ENCODE measurements around the gene CLEC14A.

The CLEC14A gene, protein sequence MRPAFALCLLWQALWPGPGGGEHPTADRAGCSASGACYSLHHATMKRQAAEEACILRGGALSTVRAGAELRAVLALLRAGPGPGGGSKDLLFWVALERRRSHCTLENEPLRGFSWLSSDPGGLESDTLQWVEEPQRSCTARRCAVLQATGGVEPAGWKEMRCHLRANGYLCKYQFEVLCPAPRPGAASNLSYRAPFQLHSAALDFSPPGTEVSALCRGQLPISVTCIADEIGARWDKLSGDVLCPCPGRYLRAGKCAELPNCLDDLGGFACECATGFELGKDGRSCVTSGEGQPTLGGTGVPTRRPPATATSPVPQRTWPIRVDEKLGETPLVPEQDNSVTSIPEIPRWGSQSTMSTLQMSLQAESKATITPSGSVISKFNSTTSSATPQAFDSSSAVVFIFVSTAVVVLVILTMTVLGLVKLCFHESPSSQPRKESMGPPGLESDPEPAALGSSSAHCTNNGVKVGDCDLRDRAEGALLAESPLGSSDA

DNA sequence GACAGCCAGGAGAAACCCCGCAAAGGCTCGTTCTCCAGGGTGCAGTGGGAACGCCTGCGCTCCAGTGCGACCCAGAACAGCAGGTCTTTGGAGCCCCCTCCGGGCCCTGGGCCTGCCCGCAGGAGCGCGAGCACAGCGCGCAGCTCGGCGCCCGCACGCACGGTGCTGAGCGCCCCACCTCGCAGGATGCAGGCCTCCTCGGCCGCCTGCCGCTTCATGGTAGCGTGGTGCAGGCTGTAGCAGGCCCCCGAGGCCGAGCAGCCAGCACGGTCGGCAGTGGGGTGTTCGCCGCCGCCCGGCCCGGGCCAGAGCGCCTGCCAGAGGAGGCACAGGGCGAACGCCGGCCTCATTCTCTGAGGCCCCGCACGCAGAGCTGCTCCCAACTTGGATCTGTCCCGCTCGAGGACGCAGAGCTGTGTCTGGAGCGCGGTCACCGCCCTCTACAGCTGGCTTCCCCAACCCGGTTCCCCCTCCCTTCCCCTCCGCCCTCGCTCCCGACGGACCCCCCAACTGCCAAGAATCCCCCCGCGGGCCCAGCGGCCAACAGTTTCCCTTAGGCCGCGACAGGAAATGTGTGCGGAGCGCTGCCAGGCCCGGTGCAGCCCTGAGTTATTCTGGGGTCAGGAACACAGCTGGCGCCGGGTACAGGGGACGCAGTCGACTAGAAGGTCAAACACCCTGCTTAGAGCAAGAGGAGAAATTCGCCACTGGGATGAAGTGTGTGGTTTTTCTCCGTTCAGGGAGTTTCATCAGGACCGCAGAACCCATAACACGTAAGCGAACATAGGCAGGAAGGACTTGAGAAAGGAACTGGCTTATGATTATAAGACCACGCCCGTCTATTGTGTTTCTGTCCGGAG is at the start of gene CLEC14A:
Gene CLEC14A (minus strand): TSS at position 421 of the 860 bp plus-strand sequence. CDS start 71 bp downstream, at position 350.
- DNase-seq (ENCODE audit: low read depth) = no peak

GRCh38 chr14:38302966-38303365 is 47.1 kb upstream of the CLEC14A start:
- no peak for DNase-seq (ENCODE audit: low read depth)

DNA sequence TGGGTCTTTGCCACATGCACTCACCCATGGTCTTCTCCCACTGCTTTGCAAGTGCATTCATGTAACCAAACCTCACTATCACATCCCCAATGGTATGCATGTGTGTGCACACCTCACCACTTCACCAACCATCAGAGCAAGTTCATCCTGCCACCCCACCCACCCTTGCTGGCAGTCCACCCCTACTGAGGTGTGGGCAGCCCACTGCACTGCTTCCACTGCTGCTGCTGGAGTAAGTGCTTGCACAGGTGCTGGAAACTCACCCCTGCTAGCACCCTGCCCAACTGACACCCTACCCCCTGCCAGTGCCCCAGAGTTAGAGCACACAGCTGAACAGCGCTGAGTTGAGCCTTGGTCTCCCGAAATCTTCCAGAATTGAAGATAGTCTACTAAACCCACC is 46.1 kb upstream of the CLEC14A start:
- no peak for DNase-seq (ENCODE audit: low read depth)

DNA sequence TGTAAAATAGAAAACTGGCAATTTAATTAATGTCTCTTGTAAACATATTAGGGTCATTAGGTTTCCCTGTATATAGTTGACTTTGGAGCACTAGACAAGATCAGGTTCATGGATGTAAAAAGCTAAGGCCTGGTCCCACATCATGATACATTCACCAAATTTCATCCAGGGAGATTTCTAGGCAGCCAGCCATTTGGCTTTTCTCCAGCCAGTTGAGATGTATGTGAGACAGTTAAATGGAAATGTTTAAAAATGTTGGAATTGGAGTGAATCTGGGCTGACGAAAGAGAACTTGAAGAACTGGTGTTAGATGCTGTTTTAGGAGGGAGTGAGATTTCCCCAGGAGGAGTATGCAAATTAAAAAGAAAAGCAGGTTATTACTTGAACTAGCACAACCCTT is 41.8 kb upstream of the CLEC14A start:
- DNase-seq (ENCODE audit: low read depth) = no peak

DNA sequence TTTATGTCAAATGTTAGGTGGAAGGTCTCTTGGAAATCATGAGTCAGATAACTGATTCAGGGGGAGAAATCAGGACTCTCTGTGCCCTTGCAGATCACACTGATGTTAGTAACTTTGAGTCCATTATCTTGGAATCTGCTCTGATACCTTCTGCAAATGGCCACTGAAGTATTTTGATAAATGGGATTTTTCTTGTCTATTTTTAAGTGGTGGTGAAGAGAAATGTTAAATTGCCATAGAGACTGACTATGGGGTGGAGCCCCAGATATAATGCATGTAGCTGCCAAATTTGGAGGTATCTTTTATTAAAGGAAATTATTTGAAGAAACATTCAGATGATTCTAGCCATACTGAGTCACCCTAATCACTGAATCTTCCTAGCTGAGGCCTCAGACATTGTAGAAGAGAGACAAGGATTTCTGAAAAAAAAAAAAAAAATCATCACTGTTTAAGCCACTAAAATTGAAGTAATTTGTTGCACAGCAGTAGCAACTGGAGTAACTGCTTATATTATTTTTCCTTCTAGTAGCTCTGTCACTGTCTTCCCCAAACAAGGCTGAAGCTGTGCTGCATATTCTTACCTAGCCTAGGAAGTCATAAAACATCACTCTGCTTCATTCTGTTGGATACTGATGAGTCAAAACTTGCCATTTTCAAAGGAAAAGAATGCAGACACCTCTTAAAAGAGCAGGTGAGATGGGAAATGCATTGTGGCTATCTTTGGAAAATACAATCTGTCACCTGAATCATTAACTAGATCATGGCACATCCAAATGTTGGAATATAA is 36.0 kb upstream of the CLEC14A start:
- DNase-seq (ENCODE audit: low read depth) = no peak

DNA sequence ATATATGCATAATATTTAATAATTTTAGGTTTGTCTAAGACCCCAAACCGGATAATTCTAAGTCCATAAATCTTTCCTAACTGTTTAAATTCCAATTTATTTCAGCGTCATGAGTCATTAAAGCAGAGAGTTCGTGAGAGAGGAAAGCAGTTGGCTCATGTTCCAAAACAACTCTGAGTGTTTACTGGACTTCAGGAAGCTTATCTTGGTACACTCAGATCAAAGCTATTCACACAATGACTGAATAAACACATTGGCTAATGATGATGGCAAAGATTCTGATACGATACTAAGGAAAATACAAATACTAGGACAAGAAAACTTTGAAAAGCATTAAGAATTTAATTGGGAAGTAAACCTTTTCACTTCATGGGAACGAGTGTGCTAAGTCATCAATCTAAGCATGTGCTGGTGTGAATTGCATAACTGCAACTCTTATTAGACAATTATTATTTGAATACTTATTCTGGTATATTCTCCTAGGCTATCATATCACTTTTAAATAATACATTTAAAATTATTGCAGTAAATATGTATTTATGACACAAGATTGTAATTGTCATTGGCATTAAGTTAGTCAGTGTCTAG is 34.8 kb upstream of the CLEC14A start:
- no peak for DNase-seq (ENCODE audit: low read depth)

- no peak for DNase-seq (ENCODE audit: low read depth)
These were observed 30.6 kb upstream of the CLEC14A start for GRCh38 chr14:38286452-38286851.

GRCh38 chr14:38285962-38286361 is 30.1 kb upstream of the CLEC14A start:
- DNase-seq (ENCODE audit: low read depth) = no peak

- DNase-seq (ENCODE audit: low read depth) = no peak
These were observed 27.0 kb upstream of the CLEC14A start for GRCh38 chr14:38282936-38283335.

- no peak for DNase-seq (ENCODE audit: low read depth)
These were observed 24.2 kb upstream of the CLEC14A start for GRCh38 chr14:38280081-38280480.

GRCh38 chr14:38279572-38279971 is 23.7 kb upstream of the CLEC14A start:
- DNase-seq (ENCODE audit: low read depth) = no peak

GRCh38 chr14:38278035-38278434 is 22.1 kb upstream of the CLEC14A start:
- no peak for DNase-seq (ENCODE audit: low read depth)

GRCh38 chr14:38262844-38263243 is 7.0 kb upstream of the CLEC14A start:
- no peak for DNase-seq (ENCODE audit: low read depth)

DNA sequence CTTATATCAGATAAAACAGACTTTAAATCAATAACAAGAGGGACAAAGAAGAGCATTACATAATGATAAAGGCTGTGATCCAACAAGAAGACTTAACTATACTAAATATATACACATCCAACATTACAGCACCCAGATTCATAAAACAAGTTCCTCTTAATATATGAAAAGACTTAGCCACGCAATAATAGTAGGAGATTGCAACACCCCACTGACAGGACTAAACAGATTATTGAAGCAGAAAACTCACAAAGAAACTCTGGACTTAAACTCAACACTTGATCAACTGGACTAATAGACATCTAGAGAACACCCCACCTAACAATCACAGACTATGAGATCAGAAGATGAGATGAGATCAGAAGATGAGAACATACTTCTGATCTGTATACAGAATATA is 5.7 kb upstream of the CLEC14A start:
- DNase-seq (ENCODE audit: low read depth) = no peak

DNA sequence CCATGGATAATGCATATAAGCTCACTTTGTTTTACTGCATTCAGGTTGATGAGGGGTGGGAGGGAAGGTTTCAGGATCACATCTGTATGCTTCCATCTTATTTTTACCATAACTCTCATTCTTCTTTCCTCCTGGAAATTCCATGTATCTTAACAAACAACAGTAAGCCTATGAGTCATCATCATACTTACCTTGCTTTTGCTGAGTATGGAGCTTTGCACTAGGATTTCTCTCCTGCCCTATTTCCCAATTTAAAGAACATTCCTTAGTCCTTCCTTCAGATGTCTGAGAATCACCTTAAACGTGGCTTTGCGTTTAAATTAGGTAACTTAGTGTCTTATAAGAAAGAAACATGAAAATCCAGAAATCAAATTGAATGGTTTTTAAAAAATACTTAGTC is 1.6 kb upstream of the CLEC14A start:
- no peak for DNase-seq (ENCODE audit: low read depth)

- no peak for DNase-seq (ENCODE audit: low read depth)
These were observed 594 bp upstream of the CLEC14A start for GRCh38 chr14:38256533-38256840.

GRCh38 chr14:38255408-38255672 is 553 bp downstream of the CLEC14A start:
- no peak for DNase-seq (ENCODE audit: low read depth)

- DNase-seq (ENCODE audit: low read depth) = no peak
These were observed 1.1 kb downstream of the CLEC14A start for GRCh38 chr14:38254571-38255407.

DNA sequence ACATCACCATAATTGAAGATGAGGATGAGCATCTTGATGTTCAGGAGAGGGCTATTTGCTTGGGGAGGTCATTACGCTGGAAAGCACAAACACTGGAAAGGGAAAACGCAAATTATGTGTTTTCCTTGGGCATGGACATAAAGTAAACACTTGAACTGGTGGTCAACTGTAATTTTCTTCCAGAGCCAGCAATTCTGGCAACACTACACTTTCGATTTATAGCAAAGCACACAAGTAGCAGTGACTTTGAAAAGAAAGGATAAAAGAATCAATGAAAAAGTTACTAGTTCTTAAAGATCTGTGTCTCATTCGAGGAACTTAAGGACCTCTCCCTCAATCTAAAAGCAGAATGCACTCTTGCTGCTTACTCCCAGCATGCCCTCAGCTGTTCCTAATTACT is 2.2 kb downstream of the CLEC14A start:
- no peak for DNase-seq (ENCODE audit: low read depth)

DNA sequence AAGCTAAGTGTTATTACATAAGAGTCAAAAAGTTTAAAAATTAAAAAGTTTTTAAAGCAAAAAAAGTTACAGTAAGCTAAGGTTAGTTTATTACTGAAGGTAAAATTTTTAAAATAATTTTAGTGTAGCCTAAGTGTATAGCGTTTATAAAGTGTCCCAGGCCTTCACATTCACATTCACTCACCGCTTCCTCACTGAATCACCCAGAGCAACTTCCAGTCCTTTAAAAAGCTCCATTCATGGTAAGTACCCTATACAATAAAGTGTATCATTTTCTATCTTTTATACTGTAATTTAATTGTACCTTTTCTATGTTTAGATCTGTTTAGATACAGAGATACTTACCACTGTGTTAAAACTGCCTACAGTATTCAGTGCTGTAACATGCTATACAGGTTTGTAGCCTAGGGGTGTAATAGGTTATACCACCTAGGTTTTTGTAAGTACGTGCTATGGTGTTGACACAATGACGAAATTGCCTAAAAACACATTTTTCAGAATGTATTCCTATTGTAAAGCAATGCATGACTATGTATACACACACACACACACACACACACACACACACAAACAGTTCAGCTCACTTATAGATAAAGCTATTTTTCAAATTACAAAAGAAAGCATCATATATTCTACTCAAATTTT is 3.7 kb downstream of the CLEC14A start:
- no peak for DNase-seq (ENCODE audit: low read depth)

- no peak for DNase-seq (ENCODE audit: low read depth)
These were observed 5.6 kb downstream of the CLEC14A start for GRCh38 chr14:38250331-38250730.

Data from CMK (cell line).